Myometrial cell (primary cell): ENCODE results near the gene TTC39A. TPM values are rescaled to one million over a fixed set of nuclear protein-coding genes. Genes with fewer than 3 reads are reported as not detected.

ENCODE experiments used
- total RNA-seq: library from RNA; depleted of rRNA; stranded (reverse); fragments of >200 nt; gene quantifications from 2 replicates; pipeline ENCODE4 v1.2.3, GENCODE V29; 2015

The TTC39A gene
- total RNA-seq, result under 0.01 TPM in 1 of 2 replicates, not detected in the other

GRCh38 chr1:51330331-51331201 is at the start of gene TTC39A:
Gene TTC39A, minus strand, starts transcription at chr1:51330562. Its CDS starts 85 bp downstream, at chr1:51330477.

Other genes with a start within 250 kb of the TTC39A start
- not detected in 2 replicates for gene C1orf185, start 228.3 kb downstream of the TTC39A start, total RNA-seq
- 70.0 and 70.3 TPM in 2 replicates for gene RNF11, start 94.3 kb downstream of the TTC39A start, total RNA-seq
- 36.2 and 57.9 TPM in 2 replicates for gene EPS15, start 188.7 kb upstream of the TTC39A start, total RNA-seq